CD14-positive monocyte (primary cell): ENCODE measurements around the gene SETD3. TPM values are rescaled to one million over a fixed set of nuclear protein-coding genes. Genes with fewer than 3 reads are reported as not detected.

Experiments used
- DNase-seq, 3 donors: peaks; one replicate each; pipeline ENCODE4 v3.0.0-alpha.2; 2011 to 2022
- H2AFZ ChIP-seq: 2 replicates; pipeline ENCODE4 v1.6.0; 2012; ENCODE audit warnings: mild to moderate bottlenecking, low read depth, low read length, inconsistent platforms; ENCODE audit not compliant: insufficient read depth, poor library complexity, severe bottlenecking
- H3K27ac ChIP-seq, 2 donors: 1 replicate in 1 of 2; 2 replicates in 1 of 2; pipeline ENCODE4 v1.5.1; 2012 to 2013; ENCODE audit warnings: low read length in 2 of 2, control low read depth in 1 of 2, inconsistent platforms in 1 of 2, low read depth in 1 of 2, mild to moderate bottlenecking in 1 of 2
- H3K27me3 ChIP-seq, 2 donors: one replicate each; pipeline versions ENCODE4 v1.6.0 to v1.6.1; 2011 to 2013; ENCODE audit warnings: low read length in 2 of 2; ENCODE audit not compliant: control insufficient read depth in 2 of 2, insufficient read depth in 2 of 2
- H3K36me3 ChIP-seq, 2 donors: replicated peaks in 1 of 2; 1 replicate in 1 of 2; 2 replicates in 1 of 2; pipeline versions ENCODE4 v1.5.1 to v1.6.1; 2012 to 2013; ENCODE audit warnings: low read length in 2 of 2, control low read depth in 1 of 2, inconsistent platforms in 1 of 2, mild to moderate bottlenecking in 1 of 2; ENCODE audit not compliant: insufficient read depth in 2 of 2, control insufficient read depth in 1 of 2
- H3K4me1 ChIP-seq, 2 donors: 1 replicate in 1 of 2; 2 replicates in 1 of 2; pipeline versions ENCODE4 v1.5.1 to v1.6.1; 2012 to 2013; ENCODE audit warnings: low read length in 2 of 2, control low read depth in 1 of 2, inconsistent platforms in 1 of 2, mild to moderate bottlenecking in 1 of 2, moderate library complexity in 1 of 2; ENCODE audit not compliant: insufficient read depth in 2 of 2, control insufficient read depth in 1 of 2
- H3K4me2 ChIP-seq: replicated peaks from 2 replicates; pipeline ENCODE3; 2012; ENCODE audit warnings: low read length, moderate library complexity, mild to moderate bottlenecking; ENCODE audit not compliant: poor library complexity, severe bottlenecking; ENCODE audit errors: extremely low read depth
- H3K4me3 ChIP-seq, 3 experiments: fragments of 200-600 bp in 1 of 3; sonication (generic) in 1 of 3; replicated peaks in 1 of 3; 1 replicate in 2 of 3; 2 replicates in 1 of 3; pipeline ENCODE4 v1.5.1; 2011 to 2013; ENCODE audit warnings: low read length in 3 of 3, mild to moderate bottlenecking in 3 of 3, control low read depth in 2 of 3, low read depth in 2 of 3, inconsistent platforms in 1 of 3, moderate library complexity in 1 of 3
- H3K79me2 ChIP-seq: 2 replicates; pipeline ENCODE4 v1.6.0; 2012; ENCODE audit warnings: mild to moderate bottlenecking, control low read depth, inconsistent platforms, low read length, moderate library complexity; ENCODE audit not compliant: insufficient read depth
- H3K9ac ChIP-seq: 2 replicates; pipeline ENCODE4 v1.6.0; 2017; ENCODE audit warnings: low read length, mild to moderate bottlenecking; ENCODE audit not compliant: insufficient read depth, poor library complexity, severe bottlenecking
- H3K9me3 ChIP-seq, 2 donors: replicated peaks in 1 of 2; 1 replicate in 1 of 2; 2 replicates in 1 of 2; pipeline versions ENCODE4 v1.5.1 to v1.6.1; 2012 to 2013; ENCODE audit warnings: low read length in 2 of 2, control low read depth in 1 of 2; ENCODE audit not compliant: control insufficient read depth in 1 of 2, insufficient read depth in 1 of 2
- H4K20me1 ChIP-seq: 2 replicates; pipeline ENCODE4 v1.6.0; 2012; ENCODE audit warnings: mild to moderate bottlenecking, low read length, control low read depth, moderate library complexity; ENCODE audit not compliant: insufficient read depth
- H3K27ac Mint-ChIP-seq, 7 donors: one replicate each; pipeline ENCODE4 v1.8.0; 2020; ENCODE audit warnings: mild to moderate bottlenecking in 7 of 7, mixed read lengths in 7 of 7, moderate library complexity in 6 of 7, inconsistent platforms in 2 of 7
- H3K27me3 Mint-ChIP-seq, 3 donors: one replicate each; pipeline ENCODE4 v1.8.0; 2021 to 2022; ENCODE audit warnings: low read depth in 3 of 3, mild to moderate bottlenecking in 3 of 3, mixed read lengths in 3 of 3, moderate library complexity in 3 of 3, inconsistent platforms in 1 of 3
- H3K36me3 Mint-ChIP-seq, 2 donors: one replicate each; pipeline ENCODE4 v1.8.0; 2020; ENCODE audit warnings: mixed read lengths in 2 of 2, inconsistent platforms in 1 of 2, mild to moderate bottlenecking in 1 of 2
- H3K4me1 Mint-ChIP-seq: one replicate; pipeline ENCODE4 v1.8.0; 2020; ENCODE audit warnings: mild to moderate bottlenecking, mixed read lengths
- H3K4me3 Mint-ChIP-seq, 2 donors: one replicate each; pipeline ENCODE4 v1.8.0; 2020; ENCODE audit warnings: mild to moderate bottlenecking in 2 of 2, mixed read lengths in 2 of 2, moderate library complexity in 1 of 2
- H3K9me3 Mint-ChIP-seq, 7 donors: one replicate each; pipeline ENCODE4 v1.8.0; 2020 to 2022; ENCODE audit warnings: mixed read lengths in 7 of 7, mild to moderate bottlenecking in 6 of 7, moderate library complexity in 6 of 7, inconsistent platforms in 2 of 7
- WGBS: methylation state at CpG from one replicate; pipeline ENCODE4 v1.1.5; 2013; ENCODE audit warnings: missing lambda C conversion rate; ENCODE audit not compliant: insufficient coverage; 5-methylcytosine and 5-hydroxymethylcytosine counted together
- intact Hi-C, 2 donors: fragments of 100-400 bp; cut with micrococcal nuclease; formaldehyde crosslinking; loops; one replicate each; pipeline versions ENCODE4 v1.15.0 to v1.15.1; 2023
- polyA plus RNA-seq, 3 donors: library from polyadenylated mRNA; depleted of rRNA in 1 of 3; unstranded in 2 of 3; stranded (reverse) in 1 of 3; fragments of 300-500 nt in 2 of 3; fragments of >200 nt in 1 of 3; fragmentation: Illumina TruSeq in 2 of 3; gene quantifications; 1 replicate in 2 of 3; 2 replicates in 1 of 3; pipeline ENCODE4 v1.2.3, GENCODE V29; 2012 to 2021
- TF ChIP-seq, protein P1 (sequence below): fragments of 200-600 bp; IDR thresholded peaks from one replicate; pipeline ENCODE4 v1.8.0; 2022; ENCODE audit warnings: antibody characterized with exemption, mild to moderate bottlenecking

Gene SETD3
- polyA plus RNA-seq, 3 donors = 22.9 to 39.5 (median 38.7) TPM

GRCh38 chr14:99410019-99410418 is 70.6 kb downstream of the SETD3 start:
- H3K36me3 Mint-ChIP-seq = peaks cover 78 to 83% of the 10 kb centered on the region in 2 donors
- no peak overlapping the region for H3K27ac Mint-ChIP-seq
- intact Hi-C loops = no loop called here
- no peaks in the 10 kb centered on the region for H3K9me3 Mint-ChIP-seq
- Histone ChIP-seq H3K4me1 (no peaks in the 10 kb centered on the region), H3K9ac (no peak overlapping the region), H3K36me3 (peaks cover 81 to 100% of the 10 kb centered on the region in 2 donors), H3K4me2 (no peak overlapping the region), H3K9me3 (no peaks in the 10 kb centered on the region), H3K27me3 (no peaks in the 10 kb centered on the region), H3K79me2 (no peaks in the 10 kb centered on the region), H3K27ac (no peak overlapping the region), H3K4me3 (no peak overlapping the region), H2AFZ (no peak overlapping the region), H4K20me1 (peaks cover 5% of the 10 kb centered on the region)
- H3K4me1 Mint-ChIP-seq = no peaks in the 10 kb centered on the region
- H3K27me3 Mint-ChIP-seq = no peaks in the 10 kb centered on the region
- no peak overlapping the region for H3K4me3 Mint-ChIP-seq
- DNase-seq = no peak
- TF ChIP-seq, protein P1, sequence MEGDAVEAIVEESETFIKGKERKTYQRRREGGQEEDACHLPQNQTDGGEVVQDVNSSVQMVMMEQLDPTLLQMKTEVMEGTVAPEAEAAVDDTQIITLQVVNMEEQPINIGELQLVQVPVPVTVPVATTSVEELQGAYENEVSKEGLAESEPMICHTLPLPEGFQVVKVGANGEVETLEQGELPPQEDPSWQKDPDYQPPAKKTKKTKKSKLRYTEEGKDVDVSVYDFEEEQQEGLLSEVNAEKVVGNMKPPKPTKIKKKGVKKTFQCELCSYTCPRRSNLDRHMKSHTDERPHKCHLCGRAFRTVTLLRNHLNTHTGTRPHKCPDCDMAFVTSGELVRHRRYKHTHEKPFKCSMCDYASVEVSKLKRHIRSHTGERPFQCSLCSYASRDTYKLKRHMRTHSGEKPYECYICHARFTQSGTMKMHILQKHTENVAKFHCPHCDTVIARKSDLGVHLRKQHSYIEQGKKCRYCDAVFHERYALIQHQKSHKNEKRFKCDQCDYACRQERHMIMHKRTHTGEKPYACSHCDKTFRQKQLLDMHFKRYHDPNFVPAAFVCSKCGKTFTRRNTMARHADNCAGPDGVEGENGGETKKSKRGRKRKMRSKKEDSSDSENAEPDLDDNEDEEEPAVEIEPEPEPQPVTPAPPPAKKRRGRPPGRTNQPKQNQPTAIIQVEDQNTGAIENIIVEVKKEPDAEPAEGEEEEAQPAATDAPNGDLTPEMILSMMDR = no peak
- WGBS = 97% methylated on average over 8 of the region's 10 CpGs

DNA sequence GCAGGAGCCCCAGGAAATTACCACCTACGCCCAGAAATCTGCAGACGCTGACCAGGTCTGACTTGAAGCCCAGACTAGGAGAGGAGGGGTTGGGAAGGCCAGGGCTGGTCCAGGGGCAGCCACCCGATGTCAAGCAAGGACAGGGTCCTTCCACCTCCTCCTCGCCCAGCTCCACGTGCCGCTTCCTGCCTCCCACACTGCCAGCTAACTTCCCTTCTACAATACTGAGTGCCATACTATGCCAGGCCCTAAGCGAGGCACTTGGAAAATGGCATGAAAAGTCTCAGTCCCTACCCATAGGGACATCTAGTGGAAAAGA is 71.7 kb downstream of the SETD3 start:
- H3K4me3 ChIP-seq = no peak overlapping the region
- H3K4me2 ChIP-seq = no peak overlapping the region
- intact Hi-C loops = no loop called here
- no peaks in the 10 kb centered on the region for H3K27me3 ChIP-seq
- H3K9ac ChIP-seq = no peak overlapping the region
- H3K27ac Mint-ChIP-seq = peak overlapping the region in 1 of 7 donors; percentile 16
- H3K36me3 ChIP-seq = peaks cover 85 to 100% of the 10 kb centered on the region in 2 donors
- H3K79me2 ChIP-seq = no peaks in the 10 kb centered on the region
- H3K9me3 ChIP-seq = no peaks in the 10 kb centered on the region
- H3K9me3 Mint-ChIP-seq = no peaks in the 10 kb centered on the region
- DNase-seq = no peak
- H3K27ac ChIP-seq = no peak overlapping the region
- no peaks in the 10 kb centered on the region for H3K27me3 Mint-ChIP-seq
- no peak overlapping the region for H3K4me3 Mint-ChIP-seq
- no peaks in the 10 kb centered on the region for H3K4me1 ChIP-seq
- no peaks in the 10 kb centered on the region for H3K4me1 Mint-ChIP-seq
- no peak overlapping the region for H2AFZ ChIP-seq
- TF ChIP-seq, protein P1 = no peak
- WGBS = 98% methylated on average over 6 of the region's 7 CpGs
- H3K36me3 Mint-ChIP-seq = peaks cover 84 to 89% of the 10 kb centered on the region in 2 donors
- no peaks in the 10 kb centered on the region for H4K20me1 ChIP-seq
